Suppressor macrophage treated with lipopolysaccharide for 1 hour (primary cell): ENCODE measurements around the gene KLF15.
A peak's percentile ranks its signal among the peaks of the same experiment; 100 is the strongest.

ENCODE experiments used
- DNase-seq, 3 donors: peaks; one replicate each; pipeline ENCODE4 v3.0.0-alpha.2; 2020 to 2022

Gene KLF15

GRCh38 chr3:126319701-126320295 is 37.4 kb downstream of the KLF15 start:
- no peak for DNase-seq

GRCh38 chr3:126317029-126317996 is 39.9 kb downstream of the KLF15 start:
- DNase-seq, result no peak

GRCh38 chr3:126316501-126316939 is 40.7 kb downstream of the KLF15 start:
- DNase-seq, result no peak

GRCh38 chr3:126316031-126316461 is 41.2 kb downstream of the KLF15 start:
- no peak for DNase-seq

- no peak for DNase-seq
Observed at GRCh38 chr3:126314790-126315658, 42.2 kb downstream of the KLF15 start.

- no peak for DNase-seq
Observed at GRCh38 chr3:126314305-126314789, 42.9 kb downstream of the KLF15 start.

- no peak for DNase-seq
Observed at GRCh38 chr3:126313580-126314304, 43.5 kb downstream of the KLF15 start.

GRCh38 chr3:126313166-126313565 is 44.0 kb downstream of the KLF15 start:
- DNase-seq, result peak; percentile 7 to 44 (median 26)

GRCh38 chr3:126312341-126312740 is 44.9 kb downstream of the KLF15 start:
- no peak for DNase-seq

- DNase-seq, result no peak
Observed at GRCh38 chr3:126311338-126311978, 45.8 kb downstream of the KLF15 start.

GRCh38 chr3:126310816-126311215 is 46.4 kb downstream of the KLF15 start:
- no peak for DNase-seq

- DNase-seq, result no peak
Observed at GRCh38 chr3:126309861-126310655, 47.1 kb downstream of the KLF15 start.

- peak in 2 of 3 donors; percentile 9 to 13 for DNase-seq
Observed at GRCh38 chr3:126309165-126309564, 48.0 kb downstream of the KLF15 start.

- DNase-seq, result no peak
Observed at GRCh38 chr3:126308394-126309125, 48.6 kb downstream of the KLF15 start.

GRCh38 chr3:126307591-126308393 is 49.4 kb downstream of the KLF15 start:
- DNase-seq, result no peak

GRCh38 chr3:126306888-126307482 is 50.2 kb downstream of the KLF15 start:
- no peak for DNase-seq

GRCh38 chr3:126306397-126306796 is 50.8 kb downstream of the KLF15 start:
- no peak for DNase-seq

GRCh38 chr3:126305427-126305826 is 51.8 kb downstream of the KLF15 start:
- DNase-seq, result no peak

GRCh38 chr3:126304704-126305103 is 52.5 kb downstream of the KLF15 start:
- DNase-seq, result no peak
